SU-DHL-6 (cell line): ENCODE measurements around the gene SMIM10.
A peak's percentile ranks its signal among the peaks of the same experiment; 100 is the strongest.

Source experiments
- H2AFZ ChIP-seq: fragments of 200-600 bp; sonication (generic); 2 replicates; pipeline ENCODE4 v1.6.1; 2014; ENCODE audit warnings: low read depth, mild to moderate bottlenecking, moderate library complexity, mixed read lengths, antibody characterized with exemption, low read length; ENCODE audit not compliant: severe bottlenecking
- H3F3A ChIP-seq: fragments of 200-600 bp; shearing (Covaris generic); 2 replicates; pipeline ENCODE4 v1.6.0; 2016; ENCODE audit warnings: antibody characterized with exemption, mild to moderate bottlenecking; ENCODE audit not compliant: insufficient read depth
- H3K27ac ChIP-seq: fragments of 200-600 bp; sonication (generic); 2 replicates; pipeline ENCODE4 v1.5.1; 2016; ENCODE audit warnings: low read depth, mild to moderate bottlenecking, low read length, moderate library complexity, mixed read lengths
- H3K27me3 ChIP-seq: fragments of 200-600 bp; sonication (generic), shearing (Covaris generic); 2 replicates; pipeline ENCODE4 v1.6.0; 2014; ENCODE audit warnings: mild to moderate bottlenecking, low read length
- H3K36me3 ChIP-seq: fragments of 200-600 bp; sonication (generic); 2 replicates; pipeline ENCODE4 v1.6.1; 2014; ENCODE audit warnings: mild to moderate bottlenecking, low read length, mixed read lengths
- H3K4me2 ChIP-seq: fragments of 300-600, 200-600 bp; shearing (Covaris generic), sonication (generic); 2 replicates; pipeline ENCODE4 v1.6.0; 2014; ENCODE audit warnings: low read length, low read depth, mild to moderate bottlenecking; ENCODE audit not compliant: poor library complexity, severe bottlenecking
- H3K4me3 ChIP-seq: fragments of 200-600 bp; sonication (generic); 2 replicates; pipeline ENCODE4 v1.5.1; 2014; ENCODE audit warnings: antibody characterized with exemption, low read length, mild to moderate bottlenecking, mixed read lengths; ENCODE audit not compliant: insufficient read depth, poor library complexity, severe bottlenecking
- H3K79me2 ChIP-seq: fragments of 200-600 bp; sonication (generic); 2 replicates; pipeline ENCODE4 v1.6.1; 2014; ENCODE audit warnings: mild to moderate bottlenecking, low read length, moderate library complexity; ENCODE audit not compliant: insufficient read depth
- H3K9ac ChIP-seq: fragments of 200-600 bp; sonication (generic); 2 replicates; pipeline ENCODE4 v1.7.0; 2014; ENCODE audit warnings: mild to moderate bottlenecking, low read length
- H3K9me2 ChIP-seq: fragments of 200-600 bp; sonication (generic); replicated peaks from 2 replicates; pipeline ENCODE4 v1.6.1; 2014; ENCODE audit warnings: low read length; ENCODE audit not compliant: insufficient read depth
- H3K9me3 ChIP-seq: fragments of 200-600 bp; sonication (generic); 2 replicates; pipeline ENCODE4 v1.6.1; 2014; ENCODE audit warnings: low read length, mixed read lengths; ENCODE audit not compliant: insufficient read depth
- H4K20me1 ChIP-seq: fragments of 200-600 bp; sonication (generic); 2 replicates; pipeline ENCODE4 v1.6.1; 2014; ENCODE audit warnings: low read depth, mild to moderate bottlenecking, antibody characterized with exemption, low read length, moderate library complexity, mixed read lengths
- CTCF ChIP-seq: fragments of 200-600 bp; sonication (generic); IDR thresholded peaks from one replicate; pipeline ENCODE4 v1.5.1; 2017; ENCODE audit warnings: antibody characterized with exemption, mild to moderate bottlenecking, low read length, moderate library complexity; ENCODE audit not compliant: insufficient read depth, poor library complexity, severe bottlenecking
- EZH2phosphoT487 ChIP-seq: fragments of 200-600 bp; sonication (generic), shearing (Covaris generic); conservative IDR thresholded peaks from 2 replicates; pipeline ENCODE4 v1.6.1; 2018; ENCODE audit warnings: mild to moderate bottlenecking, antibody characterized with exemption, low read length, moderate library complexity, mixed read lengths

The SMIM10 gene

GRCh38 chrX:134982748-134983147, 8.0 kb upstream of the SMIM10 start:
- Histone ChIP-seq H3K9me2 (no peaks in the 10 kb centered on the region), H3K9ac (no peak overlapping the region), H3F3A (no peaks in the 10 kb centered on the region), H3K4me2 (no peak overlapping the region), H3K27me3 (no peaks in the 10 kb centered on the region), H3K4me3 (no peak overlapping the region), H4K20me1 (no peaks in the 10 kb centered on the region), H3K27ac (no peak overlapping the region), H3K79me2 (no peaks in the 10 kb centered on the region), H2AFZ (no peak overlapping the region), H3K9me3 (no peaks in the 10 kb centered on the region), H3K36me3 (no peaks in the 10 kb centered on the region)
- TF ChIP-seq CTCF = no peak
- TF ChIP-seq EZH2phosphoT487 = no peak

GRCh38 chrX:134985479-134985878, 5.3 kb upstream of the SMIM10 start:
- no peak overlapping the region for H3K4me3 ChIP-seq
- no peaks in the 10 kb centered on the region for H3K9me3 ChIP-seq
- TF ChIP-seq CTCF (no peak), EZH2phosphoT487 (no peak)
- no peaks in the 10 kb centered on the region for H3F3A ChIP-seq
- H3K27ac ChIP-seq = no peak overlapping the region
- H3K79me2 ChIP-seq = no peaks in the 10 kb centered on the region
- H3K9me2 ChIP-seq = no peaks in the 10 kb centered on the region
- H2AFZ ChIP-seq = no peak overlapping the region
- H3K27me3 ChIP-seq = no peaks in the 10 kb centered on the region
- no peaks in the 10 kb centered on the region for H4K20me1 ChIP-seq
- no peak overlapping the region for H3K4me2 ChIP-seq
- H3K9ac ChIP-seq = no peak overlapping the region
- no peaks in the 10 kb centered on the region for H3K36me3 ChIP-seq

GRCh38 chrX:134990475-134990800, 353 bp upstream of the SMIM10 start:
- Histone ChIP-seq H3K79me2 (no peaks in the 10 kb centered on the region), H3K27me3 (no peaks in the 10 kb centered on the region), H3K9ac (no peak overlapping the region; the same call in 1 of the 2 replicates), H3K9me3 (no peaks in the 10 kb centered on the region), H4K20me1 (no peaks in the 10 kb centered on the region), H3K4me3 (no peak overlapping the region), H3K9me2 (no peaks in the 10 kb centered on the region), H3K4me2 (peak overlapping the region; percentile 43), H3F3A (no peaks in the 10 kb centered on the region), H3K27ac (no peak overlapping the region), H3K36me3 (no peaks in the 10 kb centered on the region), H2AFZ (no peak overlapping the region)
- TF ChIP-seq CTCF (no peak), EZH2phosphoT487 (no peak)

GRCh38 chrX:134997646-134998045, 6.9 kb downstream of the SMIM10 start:
- H3K27me3 ChIP-seq = no peaks in the 10 kb centered on the region
- no peak overlapping the region for H3K4me2 ChIP-seq
- H3K27ac ChIP-seq = no peak overlapping the region

More at GRCh38 chrX:134997646-134998045, 6.9 kb downstream of the SMIM10 start:
- Histone ChIP-seq H3K9me3 (no peaks in the 10 kb centered on the region), H4K20me1 (no peaks in the 10 kb centered on the region), H3F3A (no peaks in the 10 kb centered on the region), H3K9me2 (no peaks in the 10 kb centered on the region), H2AFZ (no peak overlapping the region), H3K36me3 (no peaks in the 10 kb centered on the region), H3K9ac (no peak overlapping the region), H3K79me2 (no peaks in the 10 kb centered on the region), H3K4me3 (no peak overlapping the region)
- TF ChIP-seq EZH2phosphoT487 (no peak), CTCF (no peak)
